GM19372 (cell line): Measurements from ENCODE around the gene ABCA7.

Source experiments
- ATAC-seq: cut with Tn5 transposase; IDR thresholded peaks from one replicate; pipeline ENCODE4 v1.9.1; 2021; ENCODE audit warnings: mild to moderate bottlenecking, low read depth, moderate library complexity; ENCODE audit not compliant: unreplicated experiment

The ABCA7 gene

DNA sequence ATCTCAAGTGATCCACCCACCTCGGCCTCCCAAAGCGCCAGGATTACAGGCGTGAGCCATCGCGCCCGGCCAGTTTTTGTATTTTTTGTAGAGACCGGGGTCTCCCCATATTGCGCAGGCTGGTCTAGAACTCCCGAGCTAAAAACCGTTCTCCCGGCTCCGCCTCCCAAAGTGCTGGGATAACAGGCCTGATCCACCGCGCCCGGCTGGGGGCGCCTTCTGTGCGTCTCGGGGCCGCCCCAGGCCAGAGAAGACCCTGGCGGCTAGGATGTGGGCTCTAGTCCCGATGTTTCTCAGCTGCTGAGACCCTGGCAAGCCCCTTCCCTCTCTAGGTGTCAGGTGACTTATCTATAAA, 30.6 kb downstream of the ABCA7 start:
- no peak for ATAC-seq

GRCh38 chr19:1070931-1071791, 31.3 kb downstream of the ABCA7 start:
- no peak for ATAC-seq

DNA sequence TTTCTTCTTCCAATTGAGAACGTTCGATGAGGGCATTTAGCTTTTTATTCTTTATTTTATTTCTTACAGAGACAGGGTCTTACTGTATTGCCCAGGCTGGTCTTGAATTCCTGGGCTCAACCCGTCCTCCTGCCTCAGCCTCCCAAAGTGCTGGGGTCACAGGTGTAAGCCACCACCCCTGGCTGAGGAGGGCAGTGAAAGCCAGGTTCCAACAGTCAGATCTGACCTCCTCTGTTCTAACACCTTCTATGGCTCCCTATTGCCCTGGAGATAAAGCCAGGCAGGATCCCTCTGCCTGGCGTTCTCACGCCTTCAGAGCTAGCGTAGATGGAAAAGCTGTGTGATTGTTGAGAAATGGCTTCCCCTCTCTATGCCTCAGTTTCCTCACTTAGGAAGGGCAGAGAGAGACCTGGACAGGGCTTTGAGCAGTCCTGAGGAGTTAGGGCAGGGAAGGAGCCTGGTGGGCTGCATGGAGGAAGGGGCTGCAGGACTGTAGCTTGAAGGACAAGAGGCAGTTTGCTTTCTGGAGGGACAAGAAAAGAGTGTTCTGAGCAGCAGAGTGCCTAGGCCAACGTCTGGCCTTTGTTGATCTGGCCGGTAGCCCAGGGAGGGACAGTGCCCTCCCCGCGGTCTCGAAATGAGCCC, 32.6 kb downstream of the ABCA7 start:
- no peak for ATAC-seq

- no peak for ATAC-seq
Observed at GRCh38 chr19:1073063-1073955, 33.4 kb downstream of the ABCA7 start.

GRCh38 chr19:1073956-1074517, 34.1 kb downstream of the ABCA7 start:
- no peak for ATAC-seq

- ATAC-seq = no peak
Observed at GRCh38 chr19:1074544-1075283, 34.8 kb downstream of the ABCA7 start.

GRCh38 chr19:1076046-1076386, 36.1 kb downstream of the ABCA7 start:
- no peak for ATAC-seq

- ATAC-seq = peak; percentile 75
Observed at GRCh38 chr19:1076951-1077350, 37.0 kb downstream of the ABCA7 start.

- no peak for ATAC-seq
Observed at GRCh38 chr19:1079566-1080111, 39.7 kb downstream of the ABCA7 start.

GRCh38 chr19:1080360-1081161, 40.7 kb downstream of the ABCA7 start:
- ATAC-seq = no peak

- no peak for ATAC-seq
Observed at GRCh38 chr19:1081301-1082164, 41.6 kb downstream of the ABCA7 start.

GRCh38 chr19:1082165-1082927, 42.4 kb downstream of the ABCA7 start:
- ATAC-seq = no peak

GRCh38 chr19:1082928-1083816, 43.3 kb downstream of the ABCA7 start:
- no peak for ATAC-seq

GRCh38 chr19:1084024-1084868, 44.3 kb downstream of the ABCA7 start:
- no peak for ATAC-seq

DNA sequence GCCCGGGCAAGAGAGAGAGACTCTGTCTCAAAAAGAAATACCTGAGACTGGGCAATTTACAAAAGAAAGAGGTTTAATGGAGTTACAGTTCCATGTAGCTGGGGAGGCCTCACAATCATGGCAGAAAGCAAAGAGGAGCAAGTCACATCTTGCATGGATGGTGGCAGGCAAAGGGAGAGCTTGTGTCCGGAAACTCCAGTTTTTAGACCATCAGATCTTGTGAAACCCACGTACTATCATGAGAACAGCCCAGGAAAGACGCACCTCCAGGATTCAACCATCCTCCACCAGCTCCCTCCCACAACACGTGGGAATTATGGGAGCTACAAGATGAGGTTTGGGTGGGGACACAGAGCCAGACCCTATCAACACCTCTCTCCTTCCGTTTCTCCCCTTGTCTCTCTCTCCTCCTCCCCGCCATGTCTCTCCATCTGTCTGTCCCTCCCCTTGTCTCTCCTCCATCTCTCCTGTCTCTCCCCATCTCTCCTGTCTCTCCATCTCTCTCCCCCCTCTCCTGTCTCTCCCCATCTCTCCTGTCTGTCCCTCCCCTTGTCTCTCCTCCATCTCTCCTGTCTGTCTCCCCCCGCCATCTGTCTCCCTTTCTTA, 45.2 kb downstream of the ABCA7 start:
- no peak for ATAC-seq
